SK-N-SH (cell line): ENCODE results near the gene HDGFL1. TPM values are rescaled to one million over a fixed set of nuclear protein-coding genes. Genes with fewer than 3 reads are reported as not detected.

Experiments
- CTCF ChIA-PET: fragments of 300-600, 350-600 bp; formaldehyde crosslinking; extraction: SDS; loops from one replicate; lab custom pipeline; 2021; lab: Yijun Ruan, JAX
- POLR2A ChIA-PET: fragments of 350-600 bp; sonication (Branson Sonifier 250); formaldehyde crosslinking; extraction: SDS; loops from one replicate; lab custom pipeline; 2020; ENCODE audit warnings: antibody characterized with exemption, inconsistent platforms; lab: Yijun Ruan, JAX
- DNase-seq: peaks from one replicate; pipeline ENCODE4 v3.0.0; 2012
- H2AFZ ChIP-seq: fragments of 200-600 bp; sonication (generic); 2 replicates; pipeline ENCODE4 v1.8.1; 2016; ENCODE audit warnings: antibody characterized with exemption, mild to moderate bottlenecking, low read depth
- H3F3A ChIP-seq: fragments of 200-600 bp; sonication (generic); replicated peaks from 2 replicates; pipeline ENCODE3; 2016; ENCODE audit warnings: antibody characterized with exemption, mild to moderate bottlenecking; ENCODE audit not compliant: insufficient read depth
- H3K27ac ChIP-seq, 2 experiments: fragments of 200-500 bp in 1 of 2; fragments of 200-600 bp in 1 of 2; sonication (Bioruptor generic) in 1 of 2; sonication (generic), shearing (Covaris generic) in 1 of 2; 2 replicates each; pipeline versions ENCODE4 v1.5.1 to v1.6.1; 2014 to 2016; ENCODE audit warnings: low read depth in 2 of 2, inconsistent platforms in 1 of 2, low read length in 1 of 2, mild to moderate bottlenecking in 1 of 2, mixed read lengths in 1 of 2
- H3K27me3 ChIP-seq: fragments of 200-600 bp; sonication (generic), shearing (Covaris generic); 2 replicates; pipeline ENCODE4 v1.6.1; 2016; ENCODE audit warnings: mixed run types; ENCODE audit not compliant: insufficient read depth
- H3K36me3 ChIP-seq, 2 experiments: fragments of 200-500 bp in 1 of 2; fragments of 200-600 bp in 1 of 2; sonication (Bioruptor generic) in 1 of 2; sonication (generic) in 1 of 2; replicated peaks in 1 of 2; 2 replicates each; pipeline versions ENCODE3 to v1.5.1; 2014 to 2016; ENCODE audit warnings: low read length in 1 of 2, mild to moderate bottlenecking in 1 of 2; ENCODE audit not compliant: insufficient read depth in 2 of 2, control insufficient read depth in 1 of 2
- H3K4me1 ChIP-seq, 2 experiments: fragments of 200-500 bp in 1 of 2; fragments of 200-600 bp in 1 of 2; sonication (Bioruptor generic) in 1 of 2; sonication (generic), shearing (Covaris generic) in 1 of 2; 2 replicates each; pipeline versions ENCODE4 v1.5.1 to v1.6.1; 2014 to 2016; ENCODE audit warnings: low read depth in 1 of 2, low read length in 1 of 2, mixed run types in 1 of 2; ENCODE audit not compliant: insufficient read depth in 2 of 2, control insufficient read depth in 1 of 2
- H3K4me2 ChIP-seq: fragments of 200-600 bp; sonication (generic), shearing (Covaris generic); 2 replicates; pipeline ENCODE4 v1.6.1; 2017; ENCODE audit warnings: mixed run types
- H3K4me3 ChIP-seq, 2 experiments: fragments of 200-500 bp in 1 of 2; fragments of 200-600 bp in 1 of 2; sonication (Bioruptor generic) in 1 of 2; sonication (generic), shearing (Covaris generic) in 1 of 2; 2 replicates each; pipeline versions ENCODE4 v1.5.1 to v1.8.1; 2014 to 2016; ENCODE audit warnings: low read depth in 2 of 2, inconsistent platforms in 1 of 2, low read length in 1 of 2, mild to moderate bottlenecking in 1 of 2, mixed read lengths in 1 of 2, moderate library complexity in 1 of 2
- H3K79me2 ChIP-seq: fragments of 200-600 bp; sonication (generic); 2 replicates; pipeline ENCODE4 v1.8.1; 2017; ENCODE audit warnings: mild to moderate bottlenecking; ENCODE audit not compliant: insufficient read depth
- H3K9ac ChIP-seq: fragments of 200-600 bp; sonication (generic); 2 replicates; pipeline ENCODE4 v1.6.1; 2017; ENCODE audit warnings: mixed run types
- H3K9me2 ChIP-seq: fragments of 200-600 bp; sonication (generic); 2 replicates; pipeline ENCODE4 v1.6.1; 2017; ENCODE audit warnings: mixed run types
- H3K9me3 ChIP-seq: fragments of 200-600 bp; sonication (generic); 2 replicates; pipeline ENCODE4 v1.6.1; 2017; ENCODE audit warnings: mixed run types, mild to moderate bottlenecking, moderate library complexity
- H4K20me1 ChIP-seq: fragments of 200-600 bp; sonication (generic); 2 replicates; pipeline ENCODE4 v1.6.1; 2017; ENCODE audit warnings: mild to moderate bottlenecking, mixed run types; ENCODE audit not compliant: insufficient read depth
- ELF1 ChIP-seq: IDR thresholded peaks from 2 replicates; pipeline ENCODE4 v1.4.0; 2012
- EZH2phosphoT487 ChIP-seq: fragments of 200-600 bp; sonication (generic); IDR thresholded peaks from 2 replicates; pipeline ENCODE4 v1.6.1; 2017; ENCODE audit warnings: low read depth, mixed run types, mild to moderate bottlenecking, antibody characterized with exemption, moderate library complexity, borderline replicate concordance
- GABPA ChIP-seq: IDR thresholded peaks from 2 replicates; pipeline ENCODE4 v1.4.0; 2012; ENCODE audit warnings: low read depth, mild to moderate bottlenecking
- IRF3 ChIP-seq: fragments of 150-350 bp; IDR thresholded peaks from 2 replicates; pipeline ENCODE4 v1.6.1; 2016; ENCODE audit warnings: mild to moderate bottlenecking, low read depth, low read length
- MEF2A ChIP-seq: IDR thresholded peaks from 2 replicates; pipeline ENCODE4 v1.4.0; 2012; ENCODE audit warnings: low read depth, borderline replicate concordance
- MXI1 ChIP-seq: IDR thresholded peaks from 2 replicates; pipeline ENCODE4 v1.6.1; 2012; ENCODE audit warnings: mild to moderate bottlenecking, low read depth, low read length, improper control_type of control experiment
- POLR2AphosphoS5 ChIP-seq: IDR thresholded peaks from 2 replicates; pipeline ENCODE4 v1.6.1; 2012; ENCODE audit warnings: low read depth, low read length
- RAD21 ChIP-seq: IDR thresholded peaks from 2 replicates; pipeline ENCODE4 v1.6.1; 2012; ENCODE audit warnings: mild to moderate bottlenecking, low read length
- RCOR1 ChIP-seq: fragments of 150-350 bp; IDR thresholded peaks from 2 replicates; pipeline ENCODE4 v1.6.1; 2017; ENCODE audit warnings: antibody characterized with exemption, low read length
- RFX5 ChIP-seq: IDR thresholded peaks from 2 replicates; pipeline ENCODE4 v1.6.1; 2012; ENCODE audit warnings: mild to moderate bottlenecking, improper control_type of control experiment, low read length
- RXRA ChIP-seq: IDR thresholded peaks from 2 replicates; pipeline ENCODE4 v1.4.0; 2012; ENCODE audit warnings: low read depth, mild to moderate bottlenecking, borderline replicate concordance
- SMC3 ChIP-seq: IDR thresholded peaks from 2 replicates; pipeline ENCODE4 v1.6.1; 2012; ENCODE audit warnings: low read depth, low read length, improper control_type of control experiment
- TAF1 ChIP-seq: IDR thresholded peaks from 2 replicates; pipeline ENCODE4 v1.6.1; 2012; ENCODE audit warnings: low read depth, mild to moderate bottlenecking, low read length, moderate library complexity, borderline replicate concordance
- TCF12 ChIP-seq: IDR thresholded peaks from 2 replicates; pipeline ENCODE4 v1.4.0; 2012
- TEAD4 ChIP-seq: IDR thresholded peaks from 2 replicates; pipeline ENCODE4 v1.4.0; 2012; ENCODE audit warnings: mild to moderate bottlenecking, borderline replicate concordance; ENCODE audit not compliant: insufficient read depth
- YY1 ChIP-seq: IDR thresholded peaks from 2 replicates; pipeline ENCODE4 v1.4.0; 2012; ENCODE audit warnings: low read depth, mild to moderate bottlenecking
- WGBS: methylation state at CpG from one replicate; pipeline ENCODE4 v1.1.6; 2017; ENCODE audit warnings: low lambda C conversion rate; 5-methylcytosine and 5-hydroxymethylcytosine counted together
- polyA plus RNA-seq, 3 experiments: library from polyadenylated mRNA; depleted of rRNA; stranded (reverse); fragments of >200 nt; gene quantifications; 2 replicates each; pipeline ENCODE4 v1.2.3, GENCODE V29; 2012
- TF ChIP-seq, protein P1 (sequence below): IDR thresholded peaks from 2 replicates; pipeline ENCODE4 v1.4.0; 2012; ENCODE audit warnings: low read depth

Gene HDGFL1
- polyA plus RNA-seq, 1 of the 3 experiments (the other 2 are of a cell fraction) = not detected

GRCh38 chr6:22545051-22545450 is 24.3 kb upstream of the HDGFL1 start:
- Histone ChIP-seq H3K4me3 (no peak overlapping the region), H3K4me1 (peaks cover 0 to 3% of the 10 kb centered on the region in 2 experiments; a peak in 2 of 4 replicates), H2AFZ (no peak overlapping the region), H3F3A (no peaks in the 10 kb centered on the region), H3K27me3 (no peaks in the 10 kb centered on the region), H3K9ac (no peak overlapping the region), H3K4me2 (no peak overlapping the region), H3K9me3 (no peaks in the 10 kb centered on the region), H3K36me3 (no peaks in the 10 kb centered on the region), H3K27ac (peak overlapping the region in 1 of 2 experiments; percentile 67; a peak in 2 of 4 replicates), H3K79me2 (no peaks in the 10 kb centered on the region), H4K20me1 (no peaks in the 10 kb centered on the region), H3K9me2 (no peaks in the 10 kb centered on the region)
- ChIA-PET CTCF (interaction anchor here (0.5 to 0.9 kb wide), 2 partner anchors 16 to 126 kb away, joined by 3 read pairs; no protein-coding TSS in a partner anchor), POLR2A (no interaction called here)
- 98% methylated on average over 2 of the region's 2 CpGs for WGBS
- no peak for TF ChIP-seq GABPA
- no peak for TF ChIP-seq TCF12
- TF ChIP-seq MEF2A = no peak
- TF ChIP-seq TEAD4 = no peak
- no peak for TF ChIP-seq RFX5
- TF ChIP-seq ELF1 = no peak
- no peak for TF ChIP-seq YY1
- no peak for TF ChIP-seq POLR2AphosphoS5
- no peak for TF ChIP-seq RAD21
- TF ChIP-seq IRF3 = no peak
- no peak for TF ChIP-seq TAF1
- TF ChIP-seq, protein P1, sequence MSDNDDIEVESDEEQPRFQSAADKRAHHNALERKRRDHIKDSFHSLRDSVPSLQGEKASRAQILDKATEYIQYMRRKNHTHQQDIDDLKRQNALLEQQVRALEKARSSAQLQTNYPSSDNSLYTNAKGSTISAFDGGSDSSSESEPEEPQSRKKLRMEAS = no peak
- TF ChIP-seq MXI1 = no peak
- TF ChIP-seq RCOR1 = no peak
- TF ChIP-seq RXRA = no peak
- TF ChIP-seq EZH2phosphoT487 = no peak
- TF ChIP-seq SMC3 = no peak
- DNase-seq = no peak

- Histone ChIP-seq H4K20me1 (no peaks in the 10 kb centered on the region), H3K9ac (no peak overlapping the region)
- POLR2A ChIA-PET = no interaction called here
Measured at GRCh38 chr6:22546236-22546635, 23.1 kb upstream of the HDGFL1 start.

More at GRCh38 chr6:22546236-22546635, 23.1 kb upstream of the HDGFL1 start:
- Histone ChIP-seq H3K27me3 (no peaks in the 10 kb centered on the region), H3K4me1 (peaks cover 0 to 3% of the 10 kb centered on the region in 2 experiments; a peak in 2 of 4 replicates), H3K9me2 (no peaks in the 10 kb centered on the region), H3K36me3 (no peaks in the 10 kb centered on the region), H2AFZ (no peak overlapping the region), H3K4me2 (no peak overlapping the region), H3F3A (no peaks in the 10 kb centered on the region), H3K27ac (no peak overlapping the region), H3K4me3 (no peak overlapping the region), H3K79me2 (no peaks in the 10 kb centered on the region), H3K9me3 (no peaks in the 10 kb centered on the region)
- 89% methylated on average over 1 of the region's 1 CpG for WGBS
- CTCF ChIA-PET = no interaction called here
- TF ChIP-seq TEAD4 (no peak), RCOR1 (no peak), RFX5 (no peak)
- DNase-seq = no peak
